Panc1 (cell line): ENCODE data around the gene FTSJ1.

Source experiments
- POLR2AphosphoS5 ChIP-seq: IDR thresholded peaks from 2 replicates; pipeline ENCODE4 v1.6.1; 2012; ENCODE audit warnings: mild to moderate bottlenecking, low read depth, low read length, moderate library complexity
- TF ChIP-seq, protein P1 (sequence below): fragments of 450-650 bp; IDR thresholded peaks from 2 replicates; pipeline ENCODE4 v1.5.1; 2017; ENCODE audit warnings: mild to moderate bottlenecking
- TF ChIP-seq, protein P2 (sequence below), 2 experiments: IDR thresholded peaks; 2 replicates each; pipeline ENCODE4 v1.6.1; 2011 to 2012; ENCODE audit warnings: low read depth in 2 of 2, control low read depth in 1 of 2, low read length in 1 of 2, mild to moderate bottlenecking in 1 of 2, moderate library complexity in 1 of 2; ENCODE audit not compliant: insufficient read depth in 1 of 2

DNA sequence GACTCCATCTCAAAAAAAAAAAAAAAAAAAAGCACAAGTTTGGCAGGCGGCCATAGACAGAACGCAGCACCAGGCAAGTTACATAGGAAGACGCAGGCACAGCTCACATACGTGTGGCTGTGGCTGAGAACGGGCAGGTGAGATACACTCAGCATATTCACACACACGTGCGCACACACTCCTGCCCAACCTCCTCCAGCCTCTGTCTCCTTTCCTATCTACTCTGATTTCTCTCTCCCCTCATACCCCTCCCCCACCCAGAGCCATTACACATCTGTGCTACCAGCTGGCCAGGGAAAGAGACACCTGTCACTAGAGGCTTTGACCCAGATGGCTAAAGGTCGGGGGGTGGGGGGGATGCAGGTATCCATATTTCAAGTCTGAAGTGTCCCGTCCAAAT lies 3.8 kb upstream of the FTSJ1 start:
- TF ChIP-seq POLR2AphosphoS5: no peak
- TF ChIP-seq, protein P1, sequence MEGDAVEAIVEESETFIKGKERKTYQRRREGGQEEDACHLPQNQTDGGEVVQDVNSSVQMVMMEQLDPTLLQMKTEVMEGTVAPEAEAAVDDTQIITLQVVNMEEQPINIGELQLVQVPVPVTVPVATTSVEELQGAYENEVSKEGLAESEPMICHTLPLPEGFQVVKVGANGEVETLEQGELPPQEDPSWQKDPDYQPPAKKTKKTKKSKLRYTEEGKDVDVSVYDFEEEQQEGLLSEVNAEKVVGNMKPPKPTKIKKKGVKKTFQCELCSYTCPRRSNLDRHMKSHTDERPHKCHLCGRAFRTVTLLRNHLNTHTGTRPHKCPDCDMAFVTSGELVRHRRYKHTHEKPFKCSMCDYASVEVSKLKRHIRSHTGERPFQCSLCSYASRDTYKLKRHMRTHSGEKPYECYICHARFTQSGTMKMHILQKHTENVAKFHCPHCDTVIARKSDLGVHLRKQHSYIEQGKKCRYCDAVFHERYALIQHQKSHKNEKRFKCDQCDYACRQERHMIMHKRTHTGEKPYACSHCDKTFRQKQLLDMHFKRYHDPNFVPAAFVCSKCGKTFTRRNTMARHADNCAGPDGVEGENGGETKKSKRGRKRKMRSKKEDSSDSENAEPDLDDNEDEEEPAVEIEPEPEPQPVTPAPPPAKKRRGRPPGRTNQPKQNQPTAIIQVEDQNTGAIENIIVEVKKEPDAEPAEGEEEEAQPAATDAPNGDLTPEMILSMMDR: no peak
- TF ChIP-seq, protein P2, sequence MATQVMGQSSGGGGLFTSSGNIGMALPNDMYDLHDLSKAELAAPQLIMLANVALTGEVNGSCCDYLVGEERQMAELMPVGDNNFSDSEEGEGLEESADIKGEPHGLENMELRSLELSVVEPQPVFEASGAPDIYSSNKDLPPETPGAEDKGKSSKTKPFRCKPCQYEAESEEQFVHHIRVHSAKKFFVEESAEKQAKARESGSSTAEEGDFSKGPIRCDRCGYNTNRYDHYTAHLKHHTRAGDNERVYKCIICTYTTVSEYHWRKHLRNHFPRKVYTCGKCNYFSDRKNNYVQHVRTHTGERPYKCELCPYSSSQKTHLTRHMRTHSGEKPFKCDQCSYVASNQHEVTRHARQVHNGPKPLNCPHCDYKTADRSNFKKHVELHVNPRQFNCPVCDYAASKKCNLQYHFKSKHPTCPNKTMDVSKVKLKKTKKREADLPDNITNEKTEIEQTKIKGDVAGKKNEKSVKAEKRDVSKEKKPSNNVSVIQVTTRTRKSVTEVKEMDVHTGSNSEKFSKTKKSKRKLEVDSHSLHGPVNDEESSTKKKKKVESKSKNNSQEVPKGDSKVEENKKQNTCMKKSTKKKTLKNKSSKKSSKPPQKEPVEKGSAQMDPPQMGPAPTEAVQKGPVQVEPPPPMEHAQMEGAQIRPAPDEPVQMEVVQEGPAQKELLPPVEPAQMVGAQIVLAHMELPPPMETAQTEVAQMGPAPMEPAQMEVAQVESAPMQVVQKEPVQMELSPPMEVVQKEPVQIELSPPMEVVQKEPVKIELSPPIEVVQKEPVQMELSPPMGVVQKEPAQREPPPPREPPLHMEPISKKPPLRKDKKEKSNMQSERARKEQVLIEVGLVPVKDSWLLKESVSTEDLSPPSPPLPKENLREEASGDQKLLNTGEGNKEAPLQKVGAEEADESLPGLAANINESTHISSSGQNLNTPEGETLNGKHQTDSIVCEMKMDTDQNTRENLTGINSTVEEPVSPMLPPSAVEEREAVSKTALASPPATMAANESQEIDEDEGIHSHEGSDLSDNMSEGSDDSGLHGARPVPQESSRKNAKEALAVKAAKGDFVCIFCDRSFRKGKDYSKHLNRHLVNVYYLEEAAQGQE (IDR thresholded peaks at IDR 0.05; ENCODE audit: insufficient read depth in 1 of 2, low read depth in 2 of 2, low read length in 1 of 2): no peak
